WTC11 (cell line): ENCODE data around the gene HLTF. TPM values are rescaled to one million over a fixed set of nuclear protein-coding genes. Genes with fewer than 3 reads are reported as not detected.

ENCODE experiments used
- ATAC-seq: fragments of 200-7000 bp; cut with Tn5 transposase; 2 replicates; pipeline ENCODE4 v1.10.0; 2021; ENCODE audit warnings: mild to moderate bottlenecking, moderate library complexity
- CTCF ChIA-PET: fragments of 300-600 bp; sonication (Branson Sonifier 250); formaldehyde crosslinking; loops from one replicate; lab custom pipeline; 2021; ENCODE audit warnings: antibody characterized with exemption; lab: Charles Lee
- POLR2A ChIA-PET: fragments of 350-600 bp; sonication (Branson Sonifier 250); formaldehyde crosslinking; loops from one replicate; lab custom pipeline; 2021; ENCODE audit warnings: antibody characterized with exemption; lab: Charles Lee
- DNase-seq: peaks from one replicate; pipeline ENCODE4 v3.0.0; 2021; ENCODE audit warnings: low spot score
- H3K27ac Mint-ChIP-seq: 2 replicates; pipeline ENCODE4 v1.8.0; 2021; ENCODE audit warnings: mixed read lengths
- H3K27me3 Mint-ChIP-seq: 2 replicates; pipeline ENCODE4 v1.8.0; 2021; ENCODE audit warnings: low read depth, mild to moderate bottlenecking, moderate library complexity, mixed read lengths
- H3K36me3 Mint-ChIP-seq: 2 replicates; pipeline ENCODE4 v1.8.0; 2021; ENCODE audit warnings: mixed read lengths
- H3K4me1 Mint-ChIP-seq: 2 replicates; pipeline ENCODE4 v1.8.0; 2022; ENCODE audit warnings: mixed read lengths
- H3K4me3 Mint-ChIP-seq: 2 replicates; pipeline ENCODE4 v1.8.0; 2021; ENCODE audit warnings: mild to moderate bottlenecking, moderate library complexity, mixed read lengths
- H3K9me3 Mint-ChIP-seq: 2 replicates; pipeline ENCODE4 v1.8.0; 2021; ENCODE audit warnings: mixed read lengths
- ATF1 ChIP-seq: sonication (generic); formaldehyde crosslinking; IDR thresholded peaks from 2 replicates; pipeline ENCODE4 v1.8.1; 2023; ENCODE audit warnings: mild to moderate bottlenecking, moderate library complexity, missing genetic modification reagents
- E2F4 ChIP-seq: sonication (generic); formaldehyde crosslinking; IDR thresholded peaks from 2 replicates; pipeline ENCODE4 v1.8.1; 2022; ENCODE audit warnings: low read depth, mild to moderate bottlenecking, moderate library complexity, missing genetic modification reagents, borderline replicate concordance
- GRHL2 ChIP-seq: fragments of 250-450 bp; sonication (Bioruptor Pico); IDR thresholded peaks from 2 replicates; pipeline ENCODE4 v1.8.0; 2022; ENCODE audit warnings: mild to moderate bottlenecking, moderate library complexity; ENCODE audit not compliant: insufficient replicate concordance, severe bottlenecking
- GTF2I ChIP-seq: fragments of 250-450 bp; sonication (Bioruptor Pico); conservative IDR thresholded peaks from 2 replicates; pipeline ENCODE4 v1.4.0; 2021; ENCODE audit warnings: mild to moderate bottlenecking
- HMGA2 ChIP-seq: fragments of 250-450 bp; sonication (Bioruptor Pico); IDR thresholded peaks from 2 replicates; pipeline ENCODE4 v1.4.0; 2021; ENCODE audit warnings: mild to moderate bottlenecking, moderate library complexity
- IRF1 ChIP-seq: sonication (generic); formaldehyde crosslinking; IDR thresholded peaks from 2 replicates; pipeline ENCODE4 v1.8.0; 2023; ENCODE audit warnings: missing genetic modification reagents
- JAZF1 ChIP-seq: fragments of 250-450 bp; sonication (Bioruptor Pico); IDR thresholded peaks from 2 replicates; pipeline ENCODE4 v1.9.0; 2021; ENCODE audit warnings: moderate library complexity, mild to moderate bottlenecking, inconsistent platforms
- MXD4 ChIP-seq: fragments of 250-450 bp; sonication (Bioruptor Pico); IDR thresholded peaks from 2 replicates; pipeline ENCODE4 v1.8.0; 2021; ENCODE audit warnings: mild to moderate bottlenecking, moderate library complexity, borderline replicate concordance
- MYBL2 ChIP-seq: sonication (generic); formaldehyde crosslinking; IDR thresholded peaks from 2 replicates; pipeline ENCODE4 v1.8.1; 2023; ENCODE audit warnings: mild to moderate bottlenecking, moderate library complexity, missing genetic modification reagents
- NFE2L1 ChIP-seq: sonication (generic); formaldehyde crosslinking; IDR thresholded peaks from 2 replicates; pipeline ENCODE4 v1.8.1; 2023; ENCODE audit warnings: missing genetic modification reagents
- NFYB ChIP-seq: sonication (generic); formaldehyde crosslinking; conservative IDR thresholded peaks from 2 replicates; pipeline ENCODE4 v1.8.0; 2022; ENCODE audit warnings: low read depth, missing genetic modification reagents
- NR3C1 ChIP-seq: sonication (generic); formaldehyde crosslinking; conservative IDR thresholded peaks from 2 replicates; pipeline ENCODE4 v1.8.1; 2023; ENCODE audit warnings: low read depth, mild to moderate bottlenecking, missing genetic modification reagents
- OVOL2 ChIP-seq: fragments of 250-450 bp; sonication (Bioruptor Pico); IDR thresholded peaks from 2 replicates; pipeline ENCODE4 v1.9.0; 2021; ENCODE audit warnings: mild to moderate bottlenecking, borderline replicate concordance
- RELA ChIP-seq: sonication (generic); formaldehyde crosslinking; IDR thresholded peaks from 2 replicates; pipeline ENCODE4 v1.8.1; 2022; ENCODE audit warnings: missing genetic modification reagents, mild to moderate bottlenecking, borderline replicate concordance
- ZBTB21 ChIP-seq: sonication (generic); formaldehyde crosslinking; IDR thresholded peaks from 2 replicates; pipeline ENCODE4 v1.8.1; 2023; ENCODE audit warnings: mild to moderate bottlenecking, missing genetic modification reagents, borderline replicate concordance
- ZNF121 ChIP-seq: sonication (generic); formaldehyde crosslinking; IDR thresholded peaks from 2 replicates; pipeline ENCODE4 v1.8.0; 2023; ENCODE audit warnings: missing genetic modification reagents
- ZNF219 ChIP-seq: sonication (generic); formaldehyde crosslinking; IDR thresholded peaks from 2 replicates; pipeline ENCODE4 v1.8.0; 2023; ENCODE audit warnings: missing genetic modification reagents, mild to moderate bottlenecking, borderline replicate concordance
- total RNA-seq: library from RNA; stranded (reverse); gene quantifications from 3 replicates; pipeline ENCODE4 v1.2.3, GENCODE V29; 2021
- TF ChIP-seq, protein P1 (sequence below): sonication (generic); formaldehyde crosslinking; IDR thresholded peaks from 2 replicates; pipeline ENCODE4 v1.8.1; 2023; ENCODE audit warnings: mild to moderate bottlenecking, missing genetic modification reagents, moderate library complexity
- TF ChIP-seq, protein P2 (sequence below): fragments of 250-450 bp; sonication (Bioruptor Pico); conservative IDR thresholded peaks from 2 replicates; pipeline ENCODE4 v1.9.0; 2021; ENCODE audit warnings: mild to moderate bottlenecking
- TF ChIP-seq, protein P3 (sequence below): fragments of 250-450 bp; sonication (Bioruptor Pico); IDR thresholded peaks from 2 replicates; pipeline ENCODE4 v1.9.0; 2021; ENCODE audit warnings: mild to moderate bottlenecking
- TF ChIP-seq, protein P4 (sequence below): sonication (generic); formaldehyde crosslinking; IDR thresholded peaks from 2 replicates; pipeline ENCODE4 v1.8.1; 2022; ENCODE audit warnings: missing genetic modification reagents, borderline replicate concordance

Gene HLTF
- total RNA-seq, 1 experiment from 2014 or later, result 62.4 TPM

DNA sequence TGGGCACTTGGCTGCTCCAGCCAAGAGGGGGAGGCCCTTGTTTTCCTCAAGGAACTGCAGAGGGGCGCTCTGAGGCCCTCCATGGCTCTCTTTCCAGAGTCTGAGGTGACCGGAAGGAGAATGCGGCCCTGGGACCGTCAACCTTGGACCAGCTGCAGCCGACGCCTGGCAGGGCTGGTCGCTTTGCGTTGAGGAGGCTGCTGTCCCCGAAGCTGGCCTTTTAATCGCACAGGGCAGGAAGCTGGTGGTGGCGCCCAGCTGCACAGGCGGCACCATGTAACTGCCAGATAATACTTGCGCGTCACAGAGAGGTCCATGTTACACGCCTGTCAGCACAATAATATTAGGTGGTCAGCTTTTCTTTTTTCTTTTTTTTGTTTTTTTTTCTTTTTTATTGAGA is 875 bp upstream of the HLTF start:
- Mint-ChIP-seq H3K4me1 (peaks cover 19% of the 10 kb centered on the region), H3K4me3 (no peak overlapping the region), H3K27me3 (peaks cover 31% of the 10 kb centered on the region), H3K36me3 (peaks cover 18% of the 10 kb centered on the region), H3K27ac (no peak overlapping the region), H3K9me3 (peaks cover 4% of the 10 kb centered on the region)
- DNase-seq (no peak), ATAC-seq (no peak)
- TF ChIP-seq ATF1 (CRISPR knock-in tag) (no peak), ZNF121 (CRISPR knock-in tag) (0 out of 2 replicates have a peak, but pooled peaks have one; percentile 23)
- TF ChIP-seq, protein P1, sequence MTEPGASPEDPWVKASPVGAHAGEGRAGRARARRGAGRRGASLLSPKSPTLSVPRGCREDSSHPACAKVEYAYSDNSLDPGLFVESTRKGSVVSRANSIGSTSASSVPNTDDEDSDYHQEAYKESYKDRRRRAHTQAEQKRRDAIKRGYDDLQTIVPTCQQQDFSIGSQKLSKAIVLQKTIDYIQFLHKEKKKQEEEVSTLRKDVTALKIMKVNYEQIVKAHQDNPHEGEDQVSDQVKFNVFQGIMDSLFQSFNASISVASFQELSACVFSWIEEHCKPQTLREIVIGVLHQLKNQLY (CRISPR knock-in tag), result no peak
- ChIA-PET POLR2A (no interaction called here), CTCF (interaction anchor here (1.4 to 2.1 kb wide), 2 partner anchors 33 to 132 kb away, joined by 4 to 8 read pairs; no protein-coding TSS in a partner anchor)

GRCh38 chr3:149085828-149086231 is 503 bp downstream of the HLTF start:
- CTCF ChIA-PET, result interaction anchor here (1.4 to 2.1 kb wide), 3 partner anchors 34 to 130 kb away, joined by 4 to 8 read pairs (median 5); no protein-coding TSS in a partner anchor
- ATAC-seq (peak; percentile 27), DNase-seq (no peak)
- H3K27me3 Mint-ChIP-seq, result peaks cover 31% of the 10 kb centered on the region
- H3K36me3 Mint-ChIP-seq, result peaks cover 27% of the 10 kb centered on the region
- peak overlapping the region; percentile 90 for H3K4me3 Mint-ChIP-seq
- peaks cover 4% of the 10 kb centered on the region for H3K9me3 Mint-ChIP-seq
- peak overlapping the region; percentile 92 for H3K27ac Mint-ChIP-seq
- POLR2A ChIA-PET, result interaction anchor here (0.6 kb wide), 1 partner anchor 18 kb away, joined by 3 read pairs; no protein-coding TSS in a partner anchor
- TF ChIP-seq ZNF219 (CRISPR knock-in tag) (no peak), JAZF1 (CRISPR knock-in tag) (no peak), RELA (CRISPR knock-in tag) (no peak), NR3C1 (CRISPR knock-in tag) (no peak), E2F4 (CRISPR knock-in tag) (no peak), GRHL2 (no peak), GTF2I (CRISPR knock-in tag) (no peak), MYBL2 (CRISPR knock-in tag) (no peak), ZBTB21 (CRISPR knock-in tag) (no peak), HMGA2 (no peak), OVOL2 (CRISPR knock-in tag) (no peak)
- TF ChIP-seq, protein P2, sequence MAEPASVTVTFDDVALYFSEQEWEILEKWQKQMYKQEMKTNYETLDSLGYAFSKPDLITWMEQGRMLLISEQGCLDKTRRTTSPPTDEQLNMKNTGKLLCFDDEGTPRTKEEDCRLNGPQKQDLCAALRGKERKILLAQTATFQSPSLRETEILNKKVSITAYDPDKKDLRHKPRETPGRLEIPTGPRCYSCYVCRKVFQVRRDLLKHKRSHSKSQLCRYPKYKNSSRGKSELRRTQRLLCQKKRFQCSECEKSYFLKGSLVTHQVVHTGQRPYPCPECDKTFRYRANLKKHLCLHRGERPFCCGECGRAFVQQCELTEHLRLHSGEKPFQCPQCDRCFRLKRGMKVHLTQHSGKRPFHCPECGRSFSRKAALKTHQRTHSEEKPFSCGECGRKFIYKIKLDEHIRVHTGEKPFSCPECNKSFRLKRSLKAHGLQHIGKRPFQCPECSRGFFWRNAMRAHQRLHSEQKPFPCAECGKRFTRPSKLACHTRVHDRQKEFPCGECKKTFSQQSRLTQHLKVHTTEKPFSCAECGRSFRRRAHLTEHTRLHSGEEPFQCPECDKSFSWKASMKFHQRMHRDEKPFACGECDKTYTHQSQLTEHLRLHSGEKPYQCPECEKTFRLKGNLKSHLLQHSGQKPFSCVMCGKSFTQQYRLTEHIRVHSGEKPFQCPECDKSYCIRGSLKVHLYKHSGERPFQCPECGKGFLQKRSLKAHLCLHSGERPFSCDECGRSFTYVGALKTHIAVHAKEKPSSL (CRISPR knock-in tag), result no peak
- peaks cover 19% of the 10 kb centered on the region for H3K4me1 Mint-ChIP-seq

GRCh38 chr3:149081772-149082171 is 4.6 kb downstream of the HLTF start:
- POLR2A ChIA-PET, result no interaction called here
- peaks cover 30% of the 10 kb centered on the region for H3K36me3 Mint-ChIP-seq
- no peak for ATAC-seq
- CTCF ChIA-PET, result no interaction called here
- no peak overlapping the region for H3K4me3 Mint-ChIP-seq
- peaks cover 3% of the 10 kb centered on the region for H3K9me3 Mint-ChIP-seq
- no peak for DNase-seq
- H3K4me1 Mint-ChIP-seq, result peaks cover 19% of the 10 kb centered on the region
- H3K27me3 Mint-ChIP-seq, result peaks cover 11% of the 10 kb centered on the region
- no peak overlapping the region for H3K27ac Mint-ChIP-seq
- no peak for TF ChIP-seq ATF1 (CRISPR knock-in tag)
- TF ChIP-seq MXD4 (CRISPR knock-in tag), result no peak
- TF ChIP-seq, protein P3, sequence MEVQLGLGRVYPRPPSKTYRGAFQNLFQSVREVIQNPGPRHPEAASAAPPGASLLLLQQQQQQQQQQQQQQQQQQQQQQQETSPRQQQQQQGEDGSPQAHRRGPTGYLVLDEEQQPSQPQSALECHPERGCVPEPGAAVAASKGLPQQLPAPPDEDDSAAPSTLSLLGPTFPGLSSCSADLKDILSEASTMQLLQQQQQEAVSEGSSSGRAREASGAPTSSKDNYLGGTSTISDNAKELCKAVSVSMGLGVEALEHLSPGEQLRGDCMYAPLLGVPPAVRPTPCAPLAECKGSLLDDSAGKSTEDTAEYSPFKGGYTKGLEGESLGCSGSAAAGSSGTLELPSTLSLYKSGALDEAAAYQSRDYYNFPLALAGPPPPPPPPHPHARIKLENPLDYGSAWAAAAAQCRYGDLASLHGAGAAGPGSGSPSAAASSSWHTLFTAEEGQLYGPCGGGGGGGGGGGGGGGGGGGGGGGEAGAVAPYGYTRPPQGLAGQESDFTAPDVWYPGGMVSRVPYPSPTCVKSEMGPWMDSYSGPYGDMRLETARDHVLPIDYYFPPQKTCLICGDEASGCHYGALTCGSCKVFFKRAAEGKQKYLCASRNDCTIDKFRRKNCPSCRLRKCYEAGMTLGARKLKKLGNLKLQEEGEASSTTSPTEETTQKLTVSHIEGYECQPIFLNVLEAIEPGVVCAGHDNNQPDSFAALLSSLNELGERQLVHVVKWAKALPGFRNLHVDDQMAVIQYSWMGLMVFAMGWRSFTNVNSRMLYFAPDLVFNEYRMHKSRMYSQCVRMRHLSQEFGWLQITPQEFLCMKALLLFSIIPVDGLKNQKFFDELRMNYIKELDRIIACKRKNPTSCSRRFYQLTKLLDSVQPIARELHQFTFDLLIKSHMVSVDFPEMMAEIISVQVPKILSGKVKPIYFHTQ (CRISPR knock-in tag), result no peak
- no peak for TF ChIP-seq IRF1 (CRISPR knock-in tag)
- TF ChIP-seq NFE2L1 (CRISPR knock-in tag), result no peak
- TF ChIP-seq NFYB (CRISPR knock-in tag), result no peak
- TF ChIP-seq, protein P4, sequence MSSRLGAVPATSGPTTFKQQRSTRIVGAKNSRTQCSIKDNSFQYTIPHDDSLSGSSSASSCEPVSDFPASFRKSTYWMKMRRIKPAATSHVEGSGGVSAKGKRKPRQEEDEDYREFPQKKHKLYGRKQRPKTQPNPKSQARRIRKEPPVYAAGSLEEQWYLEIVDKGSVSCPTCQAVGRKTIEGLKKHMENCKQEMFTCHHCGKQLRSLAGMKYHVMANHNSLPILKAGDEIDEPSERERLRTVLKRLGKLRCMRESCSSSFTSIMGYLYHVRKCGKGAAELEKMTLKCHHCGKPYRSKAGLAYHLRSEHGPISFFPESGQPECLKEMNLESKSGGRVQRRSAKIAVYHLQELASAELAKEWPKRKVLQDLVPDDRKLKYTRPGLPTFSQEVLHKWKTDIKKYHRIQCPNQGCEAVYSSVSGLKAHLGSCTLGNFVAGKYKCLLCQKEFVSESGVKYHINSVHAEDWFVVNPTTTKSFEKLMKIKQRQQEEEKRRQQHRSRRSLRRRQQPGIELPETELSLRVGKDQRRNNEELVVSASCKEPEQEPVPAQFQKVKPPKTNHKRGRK (CRISPR knock-in tag), result no peak
- TF ChIP-seq, protein P1 (CRISPR knock-in tag), result no peak
